ENCODE data around the gene RNF26.
"Not testable (repeated sequence)": the region's sequence is repeated elsewhere in the genome, so short reads cannot be mapped to it uniquely, and the experiment has no call there.

The RNF26 gene

GRCh38 chr11:119377112-119377901, 43.0 kb downstream of the RNF26 start:
- in situ Hi-C loops (cut with HindIII; ENCODE audit: low pct_ligation_motif_present, low pct_unique_long_range_greater_than_20kb, low sequenced_read_pairs) = no loop called here
- DNase-seq = no peak

- no peak for DNase-seq
- in situ Hi-C loops (cut with HindIII; ENCODE audit: low pct_ligation_motif_present, low pct_unique_long_range_greater_than_20kb, low sequenced_read_pairs) = no loop called here
These were observed 43.8 kb downstream of the RNF26 start for GRCh38 chr11:119377961-119378667.

- in situ Hi-C loops (cut with HindIII; ENCODE audit: low pct_ligation_motif_present, low pct_unique_long_range_greater_than_20kb, low sequenced_read_pairs) = no loop called here
- no peak for DNase-seq
These were observed 44.6 kb downstream of the RNF26 start for GRCh38 chr11:119378851-119379465.

GRCh38 chr11:119380160-119380826, 46.0 kb downstream of the RNF26 start:
- no peak for DNase-seq
- in situ Hi-C loops (cut with HindIII; ENCODE audit: low pct_ligation_motif_present, low pct_unique_long_range_greater_than_20kb, low sequenced_read_pairs) = no loop called here

- in situ Hi-C loops (cut with HindIII; ENCODE audit: low pct_ligation_motif_present, low pct_unique_long_range_greater_than_20kb, low sequenced_read_pairs) = no loop called here
- DNase-seq = no peak
These were observed 46.5 kb downstream of the RNF26 start for GRCh38 chr11:119380827-119381180.

GRCh38 chr11:119381181-119381988, 47.1 kb downstream of the RNF26 start, which contains the start of gene USP2:
USP2 (minus strand) TSS chr11:119381690; CDS start chr11:119373480, 8,210 bp downstream.
- in situ Hi-C loops (cut with HindIII; ENCODE audit: low pct_ligation_motif_present, low pct_unique_long_range_greater_than_20kb, low sequenced_read_pairs) = no loop called here
- DNase-seq = peak; percentile 92

GRCh38 chr11:119382101-119382500, 47.8 kb downstream of the RNF26 start:
- no peak for DNase-seq
- in situ Hi-C loops (cut with HindIII; ENCODE audit: low pct_ligation_motif_present, low pct_unique_long_range_greater_than_20kb, low sequenced_read_pairs) = no loop called here

GRCh38 chr11:119382513-119382912, 48.2 kb downstream of the RNF26 start:
- in situ Hi-C loops (cut with HindIII; ENCODE audit: low pct_ligation_motif_present, low pct_unique_long_range_greater_than_20kb, low sequenced_read_pairs); DNase-seq: not testable (repeated sequence)

- in situ Hi-C loops (cut with HindIII; ENCODE audit: low pct_ligation_motif_present, low pct_unique_long_range_greater_than_20kb, low sequenced_read_pairs) = no loop called here
- DNase-seq = no peak
These were observed 50.0 kb downstream of the RNF26 start for GRCh38 chr11:119384332-119384731.
